GM12878 (cell line): Measurements from ENCODE around the gene LDB2. TPM values are rescaled to one million over a fixed set of nuclear protein-coding genes. Genes with fewer than 3 reads are reported as not detected.

Experiments
- ATAC-seq: fragments of 200-7000 bp; cut with Tn5 transposase; 3 replicates; pipeline ENCODE4 v1.9.1; 2020; ENCODE audit warnings: mild to moderate bottlenecking, moderate library complexity
- BruUV-seq: library from RNA; stranded (reverse); fragments of 400-500 nt; replicated peaks from 2 replicates; lab custom pipeline; 2021; lab: Mats Ljungman, UMichigan
- CTCF ChIA-PET: fragments of 300-600 bp; sonication (Branson Sonifier 250); formaldehyde crosslinking; extraction: SDS; loops from one replicate; lab custom pipeline; 2021; ENCODE audit warnings: inconsistent platforms; lab: Yijun Ruan, JAX
- POLR2A ChIA-PET: fragments of 350-600 bp; formaldehyde crosslinking; extraction: SDS; loops from one replicate; lab custom pipeline; 2021; ENCODE audit warnings: inconsistent platforms; lab: Charles Lee
- RAD21 ChIA-PET: fragments of 300-600 bp; sonication (Branson Sonifier 250); formaldehyde crosslinking; loops from one replicate; lab custom pipeline; 2023; ENCODE audit warnings: antibody characterized with exemption; ENCODE audit not compliant: unreplicated experiment; lab: Charles Lee
- SMC1A ChIA-PET: fragments of 300-600 bp; sonication (Branson Sonifier 250); formaldehyde crosslinking; loops from one replicate; lab custom pipeline; 2023; ENCODE audit not compliant: unreplicated experiment, uncharacterized antibody; lab: Charles Lee
- DNase-seq: peaks from one replicate; pipeline ENCODE4 v3.0.0-alpha.2; 2011; ENCODE audit warnings: low read depth, low spot score
- FAIRE-seq: peaks from 3 replicates; lab custom pipeline; 2011; peaks lifted over from hg19 to GRCh38; lab: Jason Lieb, UNC
- H2AFZ ChIP-seq: 2 replicates; pipeline ENCODE4 v1.6.0; 2011; ENCODE audit warnings: low read depth, low read length, control low read depth; ENCODE audit not compliant: control insufficient read depth
- H3K27ac ChIP-seq: 2 replicates; pipeline ENCODE4 v1.5.1; 2011; ENCODE audit warnings: control low read depth; ENCODE audit not compliant: control insufficient read depth, insufficient read depth
- H3K27me3 ChIP-seq, 2 experiments: replicated peaks in 1 of 2; 2 replicates each; pipeline versions ENCODE4 v1.6.0 to v1.6.1; 2011; ENCODE audit warnings: low read length in 1 of 2; ENCODE audit not compliant: control insufficient read depth in 2 of 2, insufficient read depth in 2 of 2
- H3K36me3 ChIP-seq, 2 experiments: 2 replicates each; pipeline ENCODE4 v1.5.1; 2011; ENCODE audit warnings: low read length in 1 of 2; ENCODE audit not compliant: control insufficient read depth in 2 of 2, insufficient read depth in 2 of 2
- H3K4me1 ChIP-seq: 2 replicates; pipeline ENCODE4 v1.6.1; 2011; ENCODE audit warnings: mild to moderate bottlenecking, low read length, moderate library complexity, mixed read lengths; ENCODE audit not compliant: control insufficient read depth, insufficient read depth
- H3K4me2 ChIP-seq: 2 replicates; pipeline ENCODE4 v1.6.0; 2011; ENCODE audit warnings: control low read depth; ENCODE audit not compliant: control insufficient read depth, insufficient read depth
- H3K4me3 ChIP-seq: fragments of 200-600 bp; sonication (generic); 2 replicates; pipeline ENCODE4 v1.5.1; 2016
- H3K79me2 ChIP-seq: 2 replicates; pipeline ENCODE4 v1.6.0; 2011; ENCODE audit warnings: low read length; ENCODE audit not compliant: control insufficient read depth, insufficient read depth
- H3K9ac ChIP-seq: 2 replicates; pipeline ENCODE4 v1.8.0; 2011; ENCODE audit warnings: low read length, control low read depth, mixed read lengths; ENCODE audit not compliant: control insufficient read depth, insufficient read depth
- H3K9me3 ChIP-seq: replicated peaks from 3 replicates; pipeline ENCODE4 v1.5.1; 2011; ENCODE audit warnings: mild to moderate bottlenecking, low read length; ENCODE audit not compliant: control insufficient read depth, insufficient read depth
- H4K20me1 ChIP-seq: 2 replicates; pipeline ENCODE4 v1.6.0; 2011; ENCODE audit not compliant: control insufficient read depth, insufficient read depth
- IRF5 ChIP-seq: fragments of 450-650 bp; IDR thresholded peaks from 2 replicates; pipeline ENCODE4 v1.6.1; 2017; ENCODE audit warnings: borderline replicate concordance
- JUNB ChIP-seq: IDR thresholded peaks from 2 replicates; pipeline ENCODE4 v1.6.1; 2016; ENCODE audit warnings: antibody characterized with exemption, mild to moderate bottlenecking
- MXI1 ChIP-seq: fragments of 150-350 bp; IDR thresholded peaks from 2 replicates; pipeline ENCODE4 v1.6.1; 2011; ENCODE audit warnings: low read depth, mild to moderate bottlenecking, inconsistent platforms, low read length, improper control_type of control experiment
- STAT3 ChIP-seq: IDR thresholded peaks from 2 replicates; pipeline ENCODE4 v1.6.1; 2011; ENCODE audit warnings: low read depth, low read length, improper control_type of control experiment
- SUPT20H ChIP-seq: IDR thresholded peaks from 2 replicates; pipeline ENCODE4 v1.6.1; 2011; ENCODE audit warnings: low read depth, mild to moderate bottlenecking, low read length, moderate library complexity, borderline replicate concordance; ENCODE audit not compliant: control insufficient read depth
- ZNF24 ChIP-seq: fragments of 450-650 bp; IDR thresholded peaks from 2 replicates; pipeline ENCODE4 v1.6.1; 2017; ENCODE audit warnings: antibody characterized with exemption, mild to moderate bottlenecking
- ZNF622 ChIP-seq: fragments of 450-650 bp; IDR thresholded peaks from 2 replicates; pipeline ENCODE4 v1.6.1; 2017; ENCODE audit warnings: mild to moderate bottlenecking, inconsistent platforms
- WGBS: methylation state at CpG from one replicate; pipeline ENCODE4 v1.1.6; 2016; ENCODE audit warnings: low lambda C conversion rate; ENCODE audit not compliant: insufficient replicate concordance, insufficient coverage; ENCODE audit errors: missing lambda C conversion rate; 5-methylcytosine and 5-hydroxymethylcytosine counted together
- in situ Hi-C: fragments of 300-500 bp; cut with MboI; formaldehyde crosslinking; loops from 9 replicates; pipeline ENCODE4 v1.14.3; 2018; ENCODE audit warnings: mixed read lengths
- intact Hi-C: fragments of 100-400 bp; cut with micrococcal nuclease; formaldehyde crosslinking; loops from one replicate; pipeline ENCODE4 v1.14.2; 2022; ENCODE audit not compliant: unreplicated experiment
- polyA plus RNA-seq, 11 experiments: library from polyadenylated mRNA; depleted of rRNA in 4 of 11; unstranded in 6 of 11; stranded (reverse) in 5 of 11; fragments of >200 nt; fragmentation: Nextera tagmentation in 4 of 11; fragmentation: Illumina TruSeq in 1 of 11; extraction: Ambion mirVana in 4 of 11; extraction: Trizol in 1 of 11; gene quantifications; 1 replicate in 1 of 11; 2 replicates in 10 of 11; pipeline versions ENCODE4 v1.2.1 to v1.2.3, GENCODE V29; 2011 to 2016; ENCODE audit warnings: inconsistent platforms in 2 of 11, missing spikeins in 2 of 11, low read depth in 1 of 11
- total RNA-seq, 4 experiments: library from RNA; depleted of rRNA in 3 of 4; stranded (reverse); fragments of >200 nt in 3 of 4; fragmentation: Illumina TruSeq in 1 of 4; extraction: Trizol in 1 of 4; gene quantifications; 2 replicates each; pipeline versions ENCODE4 v1.2.1 to v1.2.3, GENCODE V29; 2013 to 2021
- TF ChIP-seq, protein P1 (sequence below): fragments of 450-650 bp; formaldehyde crosslinking; IDR thresholded peaks from 2 replicates; pipeline ENCODE4 v1.4.0; 2020; ENCODE audit warnings: mild to moderate bottlenecking, moderate library complexity

Gene LDB2
- total and polyA plus RNA-seq, 10 of the 15 experiments (the other 5 are each of a cell fraction or from before 2014, with no cell fraction given) = 0.15 TPM; not detected in 9

- ATAC-seq (no peak), DNase-seq (no peak), FAIRE-seq (no peak)
- H4K20me1 ChIP-seq = no peaks in the 10 kb centered on the region
- no TSS peak for BruUV-seq
- no peaks in the 10 kb centered on the region for H3K4me1 ChIP-seq
- no peak overlapping the region for H3K9ac ChIP-seq
- no peaks in the 10 kb centered on the region for H3K36me3 ChIP-seq
- ChIA-PET RAD21 (no interaction called here), POLR2A (no interaction called here), CTCF (no interaction called here), SMC1A (no interaction called here)
- no peaks in the 10 kb centered on the region for H3K9me3 ChIP-seq
- no peaks in the 10 kb centered on the region for H3K27me3 ChIP-seq
- intact Hi-C loops = no loop called here
- WGBS = 9% methylated on average over 4 of the region's 4 CpGs
- H3K79me2 ChIP-seq = no peaks in the 10 kb centered on the region
- in situ Hi-C loops = no loop called here
- no peak overlapping the region for H2AFZ ChIP-seq
- H3K4me3 ChIP-seq = no peak overlapping the region
- TF ChIP-seq STAT3 (no peak), ZNF24 (no peak)
- H3K4me2 ChIP-seq = no peak overlapping the region
- H3K27ac ChIP-seq = no peak overlapping the region
These were observed 206.4 kb downstream of the LDB2 start for GRCh38 chr4:16692046-16692445.

- POLR2A ChIA-PET = no interaction called here
- intact Hi-C loops = no loop called here
- Histone ChIP-seq H3K4me3 (no peak overlapping the region), H3K4me1 (no peaks in the 10 kb centered on the region), H3K36me3 (no peaks in the 10 kb centered on the region), H4K20me1 (no peaks in the 10 kb centered on the region), H2AFZ (no peak overlapping the region), H3K27me3 (no peaks in the 10 kb centered on the region), H3K4me2 (no peak overlapping the region), H3K79me2 (no peaks in the 10 kb centered on the region), H3K9me3 (no peaks in the 10 kb centered on the region), H3K27ac (no peak overlapping the region), H3K9ac (no peak overlapping the region)
- CTCF ChIA-PET = no interaction called here
- in situ Hi-C loops = no loop called here
- TF ChIP-seq ZNF622 = no peak
- TF ChIP-seq JUNB = no peak
- no peak for TF ChIP-seq MXI1
- no peak for TF ChIP-seq IRF5
- no peak for TF ChIP-seq SUPT20H
- TF ChIP-seq, protein P1, sequence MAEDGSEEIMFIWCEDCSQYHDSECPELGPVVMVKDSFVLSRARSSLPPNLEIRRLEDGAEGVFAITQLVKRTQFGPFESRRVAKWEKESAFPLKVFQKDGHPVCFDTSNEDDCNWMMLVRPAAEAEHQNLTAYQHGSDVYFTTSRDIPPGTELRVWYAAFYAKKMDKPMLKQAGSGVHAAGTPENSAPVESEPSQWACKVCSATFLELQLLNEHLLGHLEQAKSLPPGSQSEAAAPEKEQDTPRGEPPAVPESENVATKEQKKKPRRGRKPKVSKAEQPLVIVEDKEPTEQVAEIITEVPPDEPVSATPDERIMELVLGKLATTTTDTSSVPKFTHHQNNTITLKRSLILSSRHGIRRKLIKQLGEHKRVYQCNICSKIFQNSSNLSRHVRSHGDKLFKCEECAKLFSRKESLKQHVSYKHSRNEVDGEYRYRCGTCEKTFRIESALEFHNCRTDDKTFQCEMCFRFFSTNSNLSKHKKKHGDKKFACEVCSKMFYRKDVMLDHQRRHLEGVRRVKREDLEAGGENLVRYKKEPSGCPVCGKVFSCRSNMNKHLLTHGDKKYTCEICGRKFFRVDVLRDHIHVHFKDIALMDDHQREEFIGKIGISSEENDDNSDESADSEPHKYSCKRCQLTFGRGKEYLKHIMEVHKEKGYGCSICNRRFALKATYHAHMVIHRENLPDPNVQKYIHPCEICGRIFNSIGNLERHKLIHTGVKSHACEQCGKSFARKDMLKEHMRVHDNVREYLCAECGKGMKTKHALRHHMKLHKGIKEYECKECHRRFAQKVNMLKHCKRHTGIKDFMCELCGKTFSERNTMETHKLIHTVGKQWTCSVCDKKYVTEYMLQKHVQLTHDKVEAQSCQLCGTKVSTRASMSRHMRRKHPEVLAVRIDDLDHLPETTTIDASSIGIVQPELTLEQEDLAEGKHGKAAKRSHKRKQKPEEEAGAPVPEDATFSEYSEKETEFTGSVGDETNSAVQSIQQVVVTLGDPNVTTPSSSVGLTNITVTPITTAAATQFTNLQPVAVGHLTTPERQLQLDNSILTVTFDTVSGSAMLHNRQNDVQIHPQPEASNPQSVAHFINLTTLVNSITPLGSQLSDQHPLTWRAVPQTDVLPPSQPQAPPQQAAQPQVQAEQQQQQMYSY (CRISPR knock-in tag) = no peak
- FAIRE-seq = no peak
- RAD21 ChIA-PET = no interaction called here
- no peak for ATAC-seq
- SMC1A ChIA-PET = no interaction called here
- 0% methylated on average over 1 of the region's 1 CpG for WGBS
- DNase-seq = no peak
- BruUV-seq = no TSS peak
These were observed 207.0 kb downstream of the LDB2 start for GRCh38 chr4:16691450-16691849.
